HG02870 (cell line): ENCODE results near the gene NKX3-2.

Source experiments
- ATAC-seq: cut with Tn5 transposase; IDR thresholded peaks from one replicate; pipeline ENCODE4 v1.9.1; 2021; ENCODE audit warnings: mild to moderate bottlenecking, moderate library complexity; ENCODE audit not compliant: unreplicated experiment

Gene NKX3-2

DNA sequence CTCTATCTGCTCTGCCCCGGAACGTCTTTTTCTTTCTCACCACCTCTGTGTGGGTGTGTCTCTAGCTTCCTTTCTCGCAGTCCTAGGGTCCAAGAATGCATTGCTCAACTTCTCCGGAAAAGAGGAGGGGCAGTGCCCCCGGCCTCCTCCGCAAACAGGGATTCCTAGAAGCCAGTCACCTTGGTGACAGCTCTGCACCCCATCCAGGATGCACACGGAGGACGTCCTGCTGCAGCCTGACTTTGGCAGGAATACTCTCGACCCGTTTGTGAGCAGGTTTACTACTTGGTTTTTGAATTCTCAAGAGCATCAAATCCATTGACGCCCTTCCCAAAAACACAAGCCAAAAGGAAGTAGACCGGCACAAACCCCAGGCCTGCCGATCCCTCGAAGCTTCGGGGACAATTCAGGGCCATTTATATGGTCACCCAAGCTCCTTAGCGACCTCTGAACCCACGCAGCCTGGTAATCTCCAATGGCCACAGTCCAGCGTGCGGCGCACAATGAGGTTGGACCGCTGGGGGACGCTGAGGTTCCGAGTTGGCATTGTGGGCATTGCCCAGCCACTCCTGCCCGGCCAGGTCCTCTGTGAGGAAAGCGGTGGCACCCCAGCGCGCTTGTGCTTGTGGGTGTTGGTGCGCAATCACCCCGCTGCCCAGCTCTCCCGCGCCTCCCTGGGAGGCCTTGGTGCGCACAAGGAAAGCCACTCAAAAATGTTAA is 9.8 kb downstream of the NKX3-2 start:
- no peak for ATAC-seq

DNA sequence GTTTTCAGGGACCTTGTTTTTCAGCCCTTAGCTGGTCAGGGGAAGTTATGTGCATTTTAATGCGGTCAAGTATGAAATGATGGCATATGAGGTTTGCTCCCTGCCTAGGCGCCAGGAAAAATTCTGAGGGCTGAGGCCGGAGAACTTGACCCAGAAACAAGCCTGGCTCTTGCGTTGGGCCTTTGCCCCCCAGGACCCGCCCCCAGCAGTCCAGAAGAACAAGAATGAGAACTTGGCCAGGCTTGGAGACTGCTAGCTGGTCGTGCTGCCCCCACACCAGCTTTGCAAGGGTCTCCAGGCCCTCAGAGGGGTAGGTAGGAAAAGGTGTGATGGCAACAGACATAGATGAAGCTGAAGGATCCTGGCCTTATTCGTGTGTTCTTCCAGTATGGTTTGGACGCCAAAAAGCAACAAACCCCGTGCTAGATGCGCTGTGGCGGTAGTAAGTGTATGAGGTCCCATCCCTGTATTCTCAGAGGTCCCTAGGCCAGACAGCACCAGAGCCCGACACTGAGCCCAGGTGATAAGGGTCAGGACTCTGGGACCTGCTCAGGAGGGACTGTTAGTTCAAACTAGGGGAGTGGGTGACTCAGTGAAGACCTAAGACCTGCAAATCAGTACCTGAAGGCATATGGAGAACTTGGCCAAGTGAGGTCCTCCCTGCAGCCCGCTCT is 10.5 kb downstream of the NKX3-2 start:
- ATAC-seq: no peak

GRCh38 chr4:13531625-13531998 is 12.7 kb downstream of the NKX3-2 start:
- no peak for ATAC-seq

- ATAC-seq: no peak
Measured at GRCh38 chr4:13530823-13531624, 13.3 kb downstream of the NKX3-2 start.

DNA sequence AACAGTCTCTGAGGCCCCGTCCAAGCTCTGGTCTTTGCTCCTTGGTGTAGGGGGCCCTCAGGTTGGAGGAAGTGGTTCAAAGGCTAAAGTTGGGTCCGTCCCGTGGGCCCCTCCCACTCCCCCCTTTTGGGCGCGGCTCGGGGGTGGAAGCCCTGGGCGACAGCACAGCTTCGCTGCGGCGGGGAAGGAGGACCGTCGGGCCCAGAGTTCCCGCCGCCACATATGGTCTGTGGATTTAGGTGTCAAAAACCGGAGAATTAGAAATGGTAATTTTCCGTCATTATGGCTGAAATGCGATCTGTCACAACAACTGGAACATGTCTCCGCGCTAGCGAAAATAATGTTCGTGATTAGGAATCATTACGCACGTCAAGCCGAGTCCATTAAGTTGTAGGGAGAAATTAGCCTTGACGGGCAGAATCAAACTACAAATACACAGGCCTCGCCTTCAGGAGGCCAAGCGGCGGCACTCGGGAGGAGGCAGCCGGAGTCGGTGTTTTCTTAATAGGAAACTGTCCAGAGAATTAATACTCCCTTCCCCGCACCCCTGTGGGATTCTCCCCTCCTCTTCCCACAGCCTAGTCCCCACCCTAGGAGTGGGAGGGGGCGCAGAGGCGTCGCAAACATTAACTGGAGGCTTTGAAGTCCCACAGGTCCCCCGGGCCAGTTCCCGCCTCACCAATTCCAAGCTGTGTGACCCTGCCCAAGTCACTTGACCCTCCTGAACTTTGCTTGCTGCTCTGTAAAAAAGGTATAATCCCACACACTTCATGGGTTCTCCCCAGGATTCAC is 15.0 kb downstream of the NKX3-2 start:
- no peak for ATAC-seq

GRCh38 chr4:13528821-13529127 is 15.5 kb downstream of the NKX3-2 start:
- no peak for ATAC-seq

GRCh38 chr4:13527981-13528820 is 16.1 kb downstream of the NKX3-2 start:
- peak; percentile 74 for ATAC-seq

DNA sequence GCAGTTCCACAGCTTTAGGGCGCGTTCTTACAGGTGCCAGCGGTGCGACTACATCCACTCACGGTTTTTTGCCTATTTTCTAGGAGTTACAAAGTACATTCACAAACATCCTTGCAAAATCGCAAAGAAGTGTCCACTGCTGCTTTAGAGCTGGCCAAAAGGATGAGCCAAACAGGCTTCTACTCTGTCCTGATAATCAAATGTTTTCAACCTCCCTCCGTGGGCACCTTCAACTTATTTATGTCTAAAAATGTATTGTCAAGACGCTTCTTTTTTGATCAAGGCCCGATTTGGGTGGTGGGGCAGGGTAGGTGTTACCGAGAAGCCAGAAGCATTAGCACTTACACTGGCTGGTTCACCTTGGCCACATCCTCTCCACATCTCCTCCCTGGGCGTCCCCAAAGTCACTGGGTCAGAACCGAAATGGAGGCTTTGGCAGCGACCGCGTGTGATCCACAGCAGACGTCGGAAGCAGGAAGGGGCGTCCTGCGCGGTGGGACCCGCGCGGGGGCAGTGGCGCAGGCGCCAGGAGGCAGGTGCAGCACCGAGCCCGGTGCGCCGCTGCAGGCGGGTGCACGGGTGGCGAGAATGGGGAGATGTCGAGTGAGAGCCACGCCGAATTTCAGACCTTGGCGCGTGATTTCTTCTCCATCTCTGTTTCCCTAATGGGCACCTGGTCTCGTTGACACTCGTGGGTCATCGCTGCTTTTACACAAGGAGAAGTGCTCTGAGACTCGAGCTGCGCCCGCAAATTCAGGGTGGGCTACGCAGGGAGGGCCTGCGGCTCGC is 16.9 kb downstream of the NKX3-2 start:
- ATAC-seq: no peak

- ATAC-seq: no peak
Measured at GRCh38 chr4:13526658-13527057, 17.6 kb downstream of the NKX3-2 start.

- no peak for ATAC-seq
Measured at GRCh38 chr4:13525606-13526281, 18.6 kb downstream of the NKX3-2 start.

GRCh38 chr4:13524504-13525243 is 19.6 kb downstream of the NKX3-2 start:
- no peak for ATAC-seq

- no peak for ATAC-seq
Measured at GRCh38 chr4:13523591-13524503, 20.5 kb downstream of the NKX3-2 start.

- no peak for ATAC-seq
Measured at GRCh38 chr4:13523105-13523477, 21.2 kb downstream of the NKX3-2 start.

DNA sequence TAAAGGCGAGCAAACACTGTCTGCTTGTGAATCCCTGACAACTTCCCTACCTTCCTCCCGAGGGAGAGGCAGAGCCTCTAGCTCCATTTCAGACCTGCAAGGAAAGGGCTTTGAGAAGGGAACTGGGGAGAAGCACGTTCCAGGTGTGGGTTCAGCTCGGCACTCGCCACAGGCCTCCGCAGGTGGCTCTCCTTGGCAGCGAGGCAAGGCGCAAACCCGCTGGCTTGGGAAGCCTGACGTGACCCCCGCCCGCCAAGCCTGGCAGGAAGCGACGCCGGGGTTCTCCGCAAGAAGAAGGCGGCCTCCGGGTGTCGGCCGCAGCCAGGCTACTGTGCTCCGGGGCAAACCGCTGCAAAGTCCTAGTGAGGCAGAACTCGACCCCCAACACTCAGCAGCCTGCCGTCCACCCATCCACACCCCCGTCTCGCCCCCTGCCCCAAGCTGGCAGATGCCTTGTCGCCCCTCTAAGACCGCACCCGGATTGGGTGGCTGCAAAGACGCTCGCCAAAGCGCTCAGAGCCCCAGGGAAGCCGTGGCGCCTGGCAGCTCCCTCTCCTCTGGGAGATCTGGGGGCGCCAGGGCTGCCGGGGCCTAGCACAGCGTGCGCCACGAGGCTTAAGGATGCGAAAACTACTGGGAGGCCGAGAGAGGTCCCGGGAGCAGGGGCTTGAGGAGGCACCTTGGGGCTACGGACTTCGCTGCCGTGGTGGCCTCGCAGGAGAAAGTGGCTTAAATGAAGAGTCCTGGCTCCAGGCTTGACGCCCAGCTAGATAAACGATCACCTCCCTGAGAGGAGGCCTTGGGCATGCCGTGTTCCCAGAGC is 21.8 kb downstream of the NKX3-2 start:
- no peak for ATAC-seq

DNA sequence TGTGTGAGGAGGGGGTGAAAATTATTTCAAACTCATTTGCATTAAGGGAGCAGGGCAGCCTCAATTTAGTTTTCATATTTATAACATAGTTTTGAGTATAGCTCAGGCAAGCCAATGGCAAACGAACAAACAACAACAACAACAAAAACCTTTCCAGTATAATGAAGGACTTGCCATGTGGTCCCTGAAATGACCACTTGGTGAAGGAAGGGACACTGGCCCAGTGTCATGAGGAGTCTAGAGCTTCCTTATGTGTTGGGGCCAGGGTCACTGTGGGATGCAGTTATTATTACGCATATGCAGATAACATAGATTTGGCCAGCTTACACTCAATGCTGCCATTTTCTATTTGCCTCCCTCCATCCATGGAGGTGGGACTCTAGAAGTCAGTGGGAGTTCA is 23.3 kb downstream of the NKX3-2 start:
- ATAC-seq: no peak

GRCh38 chr4:13516315-13516860 is 27.9 kb downstream of the NKX3-2 start:
- no peak for ATAC-seq
